HG03439 (cell line): ENCODE data around the gene DIP2B.

Experiments
- ATAC-seq: cut with Tn5 transposase; IDR thresholded peaks from one replicate; pipeline ENCODE4 v1.9.1; 2021; ENCODE audit warnings: mild to moderate bottlenecking, moderate library complexity; ENCODE audit not compliant: unreplicated experiment

Gene DIP2B

GRCh38 chr12:50609292-50609874 lies 104.6 kb downstream of the DIP2B start:
- no peak for ATAC-seq

GRCh38 chr12:50610171-50610570 lies 105.4 kb downstream of the DIP2B start:
- ATAC-seq, result no peak

- ATAC-seq, result no peak
These were observed 106.4 kb downstream of the DIP2B start for GRCh38 chr12:50611021-50611744.

GRCh38 chr12:50612882-50613281 lies 108.1 kb downstream of the DIP2B start:
- no peak for ATAC-seq

GRCh38 chr12:50613463-50613862 lies 108.7 kb downstream of the DIP2B start:
- ATAC-seq, result no peak

- no peak for ATAC-seq
These were observed 109.5 kb downstream of the DIP2B start for GRCh38 chr12:50614167-50614759.

- ATAC-seq, result no peak
These were observed 110.5 kb downstream of the DIP2B start for GRCh38 chr12:50615145-50615906.

GRCh38 chr12:50615907-50616296 lies 111.1 kb downstream of the DIP2B start:
- ATAC-seq, result no peak

- ATAC-seq, result no peak
These were observed 112.9 kb downstream of the DIP2B start for GRCh38 chr12:50617657-50618056.

- no peak for ATAC-seq
These were observed 114.3 kb downstream of the DIP2B start for GRCh38 chr12:50618864-50619609.

GRCh38 chr12:50619610-50619958 lies 114.8 kb downstream of the DIP2B start:
- ATAC-seq, result no peak

- no peak for ATAC-seq
These were observed 115.6 kb downstream of the DIP2B start for GRCh38 chr12:50620109-50620977.

GRCh38 chr12:50620978-50621360 lies 116.2 kb downstream of the DIP2B start:
- no peak for ATAC-seq

- no peak for ATAC-seq
These were observed 116.9 kb downstream of the DIP2B start for GRCh38 chr12:50621399-50622300.

- no peak for ATAC-seq
These were observed 120.5 kb downstream of the DIP2B start for GRCh38 chr12:50625029-50625925.

GRCh38 chr12:50626026-50626425 lies 121.2 kb downstream of the DIP2B start:
- no peak for ATAC-seq

GRCh38 chr12:50627491-50627890 lies 122.7 kb downstream of the DIP2B start:
- ATAC-seq, result no peak

GRCh38 chr12:50628394-50628793 lies 123.6 kb downstream of the DIP2B start:
- ATAC-seq, result no peak
